Activated T-helper 1 cell treated with Interleukin-2 at 50 U/mL for 16 hours (primary cell): ENCODE results near the gene TMEM242.

Experiments used
- DNase-seq: peaks from one replicate; pipeline ENCODE4 v3.0.0-alpha.2; 2020; ENCODE audit warnings: low read depth

Gene TMEM242

DNA sequence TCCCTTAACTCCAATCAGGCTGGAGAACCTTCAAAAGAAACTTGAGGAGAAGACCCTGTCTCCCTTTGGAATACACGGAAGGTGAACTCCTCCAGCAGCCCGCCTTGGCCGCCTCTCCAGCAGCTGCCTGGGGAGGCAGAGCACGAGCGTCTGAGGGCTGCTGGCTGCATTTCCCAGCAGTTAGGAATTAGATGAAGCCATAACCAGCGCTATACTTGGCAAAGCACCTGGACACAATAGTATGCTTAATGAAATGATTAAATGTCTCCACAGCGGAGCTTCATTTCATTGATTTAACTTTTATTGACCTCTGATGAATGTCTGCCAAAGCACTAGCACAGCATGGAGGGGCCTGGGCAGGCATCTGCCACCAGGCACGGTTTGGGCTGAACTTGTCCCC lies 73.5 kb downstream of the TMEM242 start:
- no peak for DNase-seq

GRCh38 chr6:157248264-157248663 lies 75.1 kb downstream of the TMEM242 start:
- no peak for DNase-seq

DNA sequence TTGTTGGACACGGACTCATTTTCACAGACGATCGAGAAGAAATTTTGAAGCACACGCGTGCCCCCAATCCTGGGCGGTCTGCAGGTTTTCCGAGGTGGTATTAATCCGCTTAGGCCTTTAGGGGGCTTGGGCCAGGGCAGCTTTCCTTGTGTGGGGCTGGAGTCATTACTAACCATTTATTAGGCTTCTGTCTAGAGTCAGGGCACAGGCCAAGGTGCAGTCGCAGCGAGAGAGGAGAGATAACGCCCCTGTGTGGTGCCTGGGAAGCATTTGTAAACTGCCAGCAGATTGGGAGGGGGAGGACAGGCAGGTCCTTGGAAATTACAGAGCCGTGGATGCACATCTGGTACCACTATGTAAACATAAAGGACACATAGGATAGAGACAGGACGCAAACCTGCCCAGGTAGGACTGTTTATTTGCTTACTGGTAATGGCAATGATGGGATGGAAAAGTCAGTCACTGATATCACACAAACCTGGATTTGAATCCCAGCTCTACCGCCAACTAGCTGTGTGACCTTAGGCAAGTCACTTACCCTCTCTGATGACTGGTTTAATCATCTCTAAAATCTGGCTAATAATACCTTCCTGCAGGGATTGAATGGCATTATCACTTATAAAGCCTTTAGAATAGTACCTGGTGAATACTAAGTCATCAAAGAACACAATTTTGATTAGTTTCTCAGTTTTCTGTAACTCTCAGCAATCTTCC lies 76.4 kb downstream of the TMEM242 start:
- no peak for DNase-seq

DNA sequence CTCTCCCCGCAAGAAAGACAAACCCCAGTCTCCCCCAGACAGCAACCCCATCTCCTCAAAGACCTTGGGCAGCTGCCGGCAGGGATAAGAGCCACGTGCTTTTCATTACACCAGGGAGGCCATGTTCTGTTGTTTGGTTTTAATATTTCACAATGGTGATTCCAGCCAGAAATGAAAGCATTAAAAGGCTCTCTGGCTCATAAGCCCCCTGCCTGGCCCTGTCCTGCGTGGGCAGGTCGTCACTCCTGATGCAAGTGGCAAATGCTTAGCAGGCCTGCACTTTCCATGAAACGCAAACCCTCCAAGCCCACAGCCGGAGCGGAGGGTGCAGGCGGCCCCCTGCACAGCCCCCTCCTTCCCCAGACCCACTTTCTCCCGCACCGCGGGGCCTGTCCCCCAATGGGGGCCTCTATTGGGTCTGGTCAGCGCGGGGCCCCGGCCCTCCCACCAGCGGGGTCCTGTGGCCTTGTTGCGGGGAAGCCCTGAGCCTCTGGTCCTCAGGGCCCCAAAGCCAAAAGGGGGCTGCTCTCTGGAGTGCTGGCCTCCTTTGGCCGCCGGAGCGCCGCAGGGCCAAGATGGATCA lies 77.2 kb downstream of the TMEM242 start:
- DNase-seq: no peak

DNA sequence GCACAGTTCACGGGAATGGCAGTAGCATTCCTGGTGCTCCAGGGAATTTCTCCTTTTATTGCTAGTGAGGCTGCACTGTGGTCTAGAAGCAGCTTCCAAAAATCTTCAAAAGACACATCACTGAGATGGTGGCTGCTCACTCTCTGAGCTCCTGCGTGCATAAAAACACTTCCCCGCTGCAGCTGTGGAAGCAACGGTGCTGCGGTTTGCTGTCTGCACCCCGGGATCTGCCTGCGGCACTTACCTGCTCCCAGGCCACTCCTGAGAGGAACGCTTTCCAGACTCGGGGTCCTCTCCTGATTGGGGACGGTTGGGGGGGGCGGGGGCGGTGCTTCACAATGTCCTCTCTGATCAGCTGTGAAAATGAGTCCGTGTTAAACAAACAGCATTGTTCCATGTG lies 77.9 kb downstream of the TMEM242 start:
- DNase-seq: no peak

GRCh38 chr6:157244780-157245179 lies 78.5 kb downstream of the TMEM242 start:
- no peak for DNase-seq

DNA sequence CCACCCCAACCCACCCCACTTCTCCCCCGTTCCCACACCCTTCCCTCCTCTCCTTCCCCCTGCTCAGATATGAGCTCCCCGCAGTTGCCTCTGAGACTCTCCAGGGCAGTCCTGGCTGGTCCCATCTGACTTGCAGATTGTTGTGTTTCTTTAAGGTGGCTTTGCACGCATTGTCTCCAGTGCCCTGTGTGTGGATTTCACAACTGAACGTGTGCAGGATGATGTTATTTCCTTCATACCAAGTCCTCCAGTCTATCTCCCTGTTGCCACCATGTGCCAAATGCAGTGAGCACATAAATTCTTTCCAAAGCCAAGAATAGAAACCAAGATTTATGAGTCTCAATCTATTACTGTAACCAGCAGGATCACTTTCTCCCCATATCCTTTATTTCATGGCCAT lies 79.1 kb downstream of the TMEM242 start:
- DNase-seq: no peak

DNA sequence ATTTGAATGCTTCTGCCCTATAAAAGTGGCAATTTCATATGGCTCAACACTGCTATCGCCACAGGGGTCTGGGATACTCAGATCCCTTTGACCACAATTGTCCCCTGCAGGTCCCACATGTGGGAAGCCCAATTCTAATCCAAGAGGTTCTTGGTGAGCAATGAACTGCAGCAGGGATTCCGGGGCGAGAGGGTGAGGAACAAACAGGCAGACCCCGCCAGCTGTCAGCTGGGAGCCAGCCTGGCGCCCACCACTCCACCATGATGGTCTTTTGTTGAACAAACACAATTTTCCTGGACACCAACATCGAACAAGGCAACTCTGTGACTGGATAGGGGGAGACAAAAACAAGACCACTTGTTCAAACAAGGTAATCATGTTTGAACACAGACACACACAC lies 80.5 kb downstream of the TMEM242 start:
- no peak for DNase-seq

- no peak for DNase-seq
Observed at GRCh38 chr6:157240960-157241311, 82.4 kb downstream of the TMEM242 start.

- no peak for DNase-seq
Observed at GRCh38 chr6:157240059-157240959, 83.0 kb downstream of the TMEM242 start.

- DNase-seq: no peak
Observed at GRCh38 chr6:157239671-157240058, 83.7 kb downstream of the TMEM242 start.
